Thyroid gland (tissue), 4 donors: ENCODE measurements around the gene TMEM258. TPM values are rescaled to one million over a fixed set of nuclear protein-coding genes. Genes with fewer than 3 reads are reported as not detected.

Source experiments
- DNase-seq, 2 donors: peaks; one replicate each; pipeline ENCODE4 v3.0.0-alpha.2; 2019
- H3K27ac ChIP-seq, 3 donors: fragments of 200-600 bp; sonication (generic); 1 replicate in 2 of 3; 2 replicates in 1 of 3; pipeline ENCODE4 v1.5.1; 2016 to 2019; ENCODE audit warnings: mild to moderate bottlenecking in 1 of 3, moderate library complexity in 1 of 3
- H3K27me3 ChIP-seq: fragments of 200-600 bp; sonication (generic); one replicate; pipeline ENCODE4 v1.5.1; 2019
- H3K36me3 ChIP-seq, 2 donors: fragments of 200-600 bp; sonication (generic); one replicate each; pipeline ENCODE4 v1.5.1; 2016 to 2019
- H3K4me1 ChIP-seq, 2 donors: fragments of 200-600 bp; sonication (generic); one replicate each; pipeline ENCODE4 v1.5.1; 2017 to 2019
- H3K4me3 ChIP-seq, 3 donors: fragments of 200-600 bp; sonication (generic); replicated peaks in 1 of 3; 1 replicate in 2 of 3; 2 replicates in 1 of 3; pipeline ENCODE4 v1.5.1; 2016; ENCODE audit warnings: mild to moderate bottlenecking in 1 of 3
- H3K9me3 ChIP-seq: fragments of 200-600 bp; sonication (generic); one replicate; pipeline ENCODE4 v1.5.1; 2017
- POLR2A ChIP-seq, 2 donors: fragments of 450-650 bp; IDR thresholded peaks; one replicate each; pipeline ENCODE4 v1.6.1; 2017; ENCODE audit warnings: antibody characterized with exemption in 2 of 2, mild to moderate bottlenecking in 2 of 2, moderate library complexity in 1 of 2
- WGBS, 2 donors: methylation state at CpG; one replicate each; pipeline ENCODE4 v1.1.5; 2017; 5-methylcytosine and 5-hydroxymethylcytosine counted together
- intact Hi-C: fragments of 100-400 bp; cut with DNase I; formaldehyde crosslinking; loops from one replicate; pipeline ENCODE4 v1.15.1; 2023
- total RNA-seq, 4 donors: library from RNA; depleted of rRNA; stranded (reverse); fragments of >200 nt; gene quantifications; one replicate each; pipeline ENCODE4 v1.2.3, GENCODE V29; 2016
- TF ChIP-seq, protein P1 (sequence below), 6 experiments: fragments of 200-600 bp in 3 of 6; fragments of 450-650 bp in 3 of 6; sonication (generic) in 3 of 6; IDR thresholded peaks; one replicate each; pipeline ENCODE4 v1.5.1; 2016 to 2019; ENCODE audit warnings: antibody characterized with exemption in 6 of 6, mild to moderate bottlenecking in 2 of 6, inconsistent platforms in 1 of 6, moderate library complexity in 1 of 6

The TMEM258 gene
- total RNA-seq, 4 donors from 2014 or later, result 28.0 to 57.9 (median 48.1) TPM

GRCh38 chr11:61833926-61834277, 41.5 kb upstream of the TMEM258 start:
- TF ChIP-seq POLR2A (IDR thresholded peaks at IDR 0.05), result no peak
- TF ChIP-seq, protein P1, sequence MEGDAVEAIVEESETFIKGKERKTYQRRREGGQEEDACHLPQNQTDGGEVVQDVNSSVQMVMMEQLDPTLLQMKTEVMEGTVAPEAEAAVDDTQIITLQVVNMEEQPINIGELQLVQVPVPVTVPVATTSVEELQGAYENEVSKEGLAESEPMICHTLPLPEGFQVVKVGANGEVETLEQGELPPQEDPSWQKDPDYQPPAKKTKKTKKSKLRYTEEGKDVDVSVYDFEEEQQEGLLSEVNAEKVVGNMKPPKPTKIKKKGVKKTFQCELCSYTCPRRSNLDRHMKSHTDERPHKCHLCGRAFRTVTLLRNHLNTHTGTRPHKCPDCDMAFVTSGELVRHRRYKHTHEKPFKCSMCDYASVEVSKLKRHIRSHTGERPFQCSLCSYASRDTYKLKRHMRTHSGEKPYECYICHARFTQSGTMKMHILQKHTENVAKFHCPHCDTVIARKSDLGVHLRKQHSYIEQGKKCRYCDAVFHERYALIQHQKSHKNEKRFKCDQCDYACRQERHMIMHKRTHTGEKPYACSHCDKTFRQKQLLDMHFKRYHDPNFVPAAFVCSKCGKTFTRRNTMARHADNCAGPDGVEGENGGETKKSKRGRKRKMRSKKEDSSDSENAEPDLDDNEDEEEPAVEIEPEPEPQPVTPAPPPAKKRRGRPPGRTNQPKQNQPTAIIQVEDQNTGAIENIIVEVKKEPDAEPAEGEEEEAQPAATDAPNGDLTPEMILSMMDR (IDR thresholded peaks at IDR 0.05), result no peak
- Histone ChIP-seq H3K27ac (no peak overlapping the region), H3K9me3 (no peaks in the 10 kb centered on the region), H3K4me3 (no peak overlapping the region), H3K4me1 (peaks cover 7 to 15% of the 10 kb centered on the region in 2 donors), H3K27me3 (no peaks in the 10 kb centered on the region), H3K36me3 (no peaks in the 10 kb centered on the region)
- WGBS, 2 donors, result 93 to 94% methylated on average over 12 of the region's 12 CpGs
- intact Hi-C loops, result no loop called here
- no peak for DNase-seq

GRCh38 chr11:61833471-61833870, 41.1 kb upstream of the TMEM258 start:
- no peak overlapping the region for H3K27ac ChIP-seq

DNA sequence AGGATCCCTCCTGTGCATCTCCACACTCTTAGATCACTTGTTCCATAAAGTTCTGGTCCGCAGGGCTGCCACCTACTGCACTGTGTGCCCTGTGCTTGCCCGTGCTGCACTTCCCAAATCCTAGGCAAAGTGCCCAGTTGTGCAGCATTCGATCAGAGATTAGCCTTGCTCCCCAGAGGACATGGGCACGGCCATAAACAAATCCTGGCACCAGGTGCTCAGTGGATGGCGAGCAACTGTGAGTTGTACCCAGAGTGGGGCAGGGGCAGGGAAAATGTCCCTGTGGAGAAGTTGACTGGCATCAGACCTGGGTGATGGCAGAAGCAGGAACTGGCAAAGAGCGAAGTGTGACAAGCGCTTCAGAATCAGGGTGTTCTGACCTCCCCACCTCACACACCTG, 40.4 kb upstream of the TMEM258 start:
- no peaks in the 10 kb centered on the region for H3K9me3 ChIP-seq
- DNase-seq, result no peak
- H3K36me3 ChIP-seq, result no peaks in the 10 kb centered on the region
- peaks cover 17 to 27% of the 10 kb centered on the region in 2 donors for H3K4me1 ChIP-seq
- WGBS, 2 donors, result 81% methylated on average over 7 of the region's 7 CpGs
- TF ChIP-seq, protein P1 (IDR thresholded peaks at IDR 0.05), result no peak
- no peak overlapping the region for H3K27ac ChIP-seq
- no peaks in the 10 kb centered on the region for H3K27me3 ChIP-seq
- intact Hi-C loops, result no loop called here
- no peak overlapping the region for H3K4me3 ChIP-seq

More at GRCh38 chr11:61833471-61833870, 41.1 kb upstream of the TMEM258 start:
- DNase-seq, result no peak
- Histone ChIP-seq H3K27me3 (no peaks in the 10 kb centered on the region), H3K4me1 (peaks cover 10 to 20% of the 10 kb centered on the region in 2 donors), H3K36me3 (no peaks in the 10 kb centered on the region), H3K9me3 (no peaks in the 10 kb centered on the region), H3K4me3 (no peak overlapping the region)
- intact Hi-C loops, result no loop called here
- no peak for TF ChIP-seq POLR2A (IDR thresholded peaks at IDR 0.05)
- TF ChIP-seq, protein P1 (IDR thresholded peaks at IDR 0.05), result no peak
- 89 to 93% methylated on average over 11 of the region's 11 CpGs for WGBS, 2 donors

GRCh38 chr11:61832207-61832606, 39.8 kb upstream of the TMEM258 start:
- H3K27ac ChIP-seq, result no peak overlapping the region
- no peak for TF ChIP-seq POLR2A (IDR thresholded peaks at IDR 0.05)
- TF ChIP-seq, protein P1 (IDR thresholded peaks at IDR 0.05), result no peak
- peaks cover 22 to 32% of the 10 kb centered on the region in 2 donors for H3K4me1 ChIP-seq
- no peaks in the 10 kb centered on the region for H3K36me3 ChIP-seq
- no peak for DNase-seq
- intact Hi-C loops, result no loop called here
- no peak overlapping the region for H3K4me3 ChIP-seq
- H3K27me3 ChIP-seq, result no peaks in the 10 kb centered on the region
- H3K9me3 ChIP-seq, result no peaks in the 10 kb centered on the region
- WGBS, 2 donors, result 90% methylated on average over 3 to 4 of the region's 4 CpGs

DNA sequence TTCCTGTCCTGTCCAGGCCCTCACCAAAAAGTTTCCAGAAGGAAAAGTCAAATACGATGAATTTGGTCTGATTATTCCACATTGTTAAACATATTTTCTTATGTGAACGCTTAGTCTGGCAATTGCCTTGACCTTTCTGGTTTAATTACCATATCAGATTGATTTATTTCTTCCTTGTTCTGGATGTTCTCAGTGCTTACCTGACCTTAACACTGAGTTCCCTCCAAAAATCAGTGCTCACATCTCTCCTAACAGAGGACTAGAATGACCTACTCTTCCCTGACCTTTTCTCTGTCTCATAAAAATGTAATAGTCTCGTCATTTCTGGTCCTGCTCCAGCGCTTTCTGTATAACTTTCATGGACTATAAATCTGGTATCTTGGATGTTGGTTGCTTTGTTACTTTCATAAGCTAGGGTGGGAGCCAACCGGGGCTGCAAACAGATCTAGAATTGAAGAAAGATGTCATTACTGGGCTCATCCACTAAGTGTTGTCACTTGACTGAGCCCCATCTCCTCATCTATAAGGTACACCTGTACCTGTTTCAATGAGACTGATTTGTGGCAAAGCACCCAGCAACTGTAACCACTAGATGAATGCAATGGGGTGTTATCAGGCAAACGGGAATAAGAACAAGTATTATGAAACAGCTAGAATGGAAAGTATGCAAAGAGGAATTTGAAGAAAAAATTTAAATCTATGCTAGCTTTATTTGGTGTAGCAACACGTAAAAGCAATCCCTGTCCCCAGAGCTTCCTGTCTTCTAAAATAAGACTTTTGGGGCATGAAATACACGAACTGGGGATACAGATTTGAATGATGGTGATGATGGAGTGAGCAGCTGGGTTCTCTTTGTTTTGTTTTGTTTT, 38.1 kb upstream of the TMEM258 start:
- 71 to 73% methylated on average over 8 of the region's 8 CpGs for WGBS, 2 donors
- no peak overlapping the region for H3K4me3 ChIP-seq
- no peak for DNase-seq
- H3K4me1 ChIP-seq, result peaks cover 22 to 34% of the 10 kb centered on the region in 2 donors
- no peaks in the 10 kb centered on the region for H3K9me3 ChIP-seq
- no peaks in the 10 kb centered on the region for H3K36me3 ChIP-seq
- H3K27ac ChIP-seq, result no peak overlapping the region
- no peak for TF ChIP-seq POLR2A (IDR thresholded peaks at IDR 0.05)
- TF ChIP-seq, protein P1 (IDR thresholded peaks at IDR 0.05), result no peak
- no peaks in the 10 kb centered on the region for H3K27me3 ChIP-seq
- intact Hi-C loops, result no loop called here
